ENCODE data around the gene IGF2BP2.

Gene IGF2BP2

DNA sequence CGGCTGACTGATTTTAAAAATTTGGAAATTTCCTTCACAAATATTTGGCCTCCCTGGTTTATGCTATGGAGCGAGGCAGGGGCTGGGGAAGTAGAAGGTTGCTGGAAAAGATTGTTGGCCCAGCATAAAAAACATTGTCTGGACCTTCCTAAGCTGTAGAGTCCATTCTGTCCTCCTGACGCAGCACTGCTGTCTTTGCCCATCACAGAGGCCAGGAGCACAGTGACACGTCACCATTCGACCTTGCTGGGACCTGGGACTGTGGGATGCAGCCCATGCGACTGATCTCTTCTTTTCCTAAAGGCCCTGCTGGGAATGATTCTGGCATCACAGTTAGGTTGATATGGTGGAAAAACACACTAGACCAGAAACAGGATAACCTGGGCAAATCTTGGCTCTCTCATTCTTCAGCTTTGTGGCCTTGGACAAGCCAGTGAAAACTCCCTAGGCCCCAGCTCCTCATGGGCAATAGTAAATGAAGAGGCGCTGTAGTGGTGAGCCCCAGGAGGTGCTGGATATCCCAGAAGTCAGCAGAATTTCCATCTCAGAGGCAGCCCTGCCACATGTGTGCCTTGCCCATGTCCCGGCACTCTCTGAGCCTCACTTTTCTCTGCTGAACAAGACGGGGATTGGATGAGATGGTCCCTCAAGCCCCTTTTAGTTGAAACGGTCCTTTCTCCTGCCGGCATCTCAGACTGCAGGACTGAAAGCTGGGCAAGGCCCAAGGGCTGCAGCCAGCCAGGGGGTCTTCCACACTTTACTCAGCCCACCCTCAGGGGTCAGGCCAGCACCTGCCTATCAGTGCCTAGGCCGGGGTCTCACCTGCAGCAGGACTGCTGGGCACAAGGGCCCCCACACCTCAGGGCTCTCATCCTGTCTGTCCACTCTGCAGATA lies 169.2 kb downstream of the IGF2BP2 start:
- Histone ChIP-seq H3K23ac (ENCODE audit: low read depth, low read length, poor library complexity) (no peak overlapping the region), H3K27me3 (ENCODE audit: control insufficient read depth in 3 of 3, insufficient read depth in 3 of 3, low read depth in 1 of 3, low read length in 3 of 3) (no peaks in the 10 kb centered on the region), H3K9me3 (replicated peaks in 1 of 2; ENCODE audit: control insufficient read depth in 2 of 2, insufficient read depth in 1 of 2, low read depth in 1 of 2, low read length in 2 of 2) (no peaks in the 10 kb centered on the region), H3K27ac (replicated peaks; ENCODE audit: low read length) (no peak overlapping the region), H3K9ac (ENCODE audit: low read depth, low read length, poor library complexity) (no peak overlapping the region), H2AK5ac (ENCODE audit: low read depth, low read length) (no peak overlapping the region), H3K14ac (ENCODE audit: low read length) (no peak overlapping the region), H4K91ac (ENCODE audit: low read depth, low read length, poor library complexity) (no peak overlapping the region), H3K36me3 (replicated peaks in 1 of 2; ENCODE audit: control insufficient read depth in 2 of 2, insufficient read depth in 2 of 2, low read length in 2 of 2) (peaks cover 63 to 95% of the 10 kb centered on the region in 2 donors), H4K8ac (ENCODE audit: low read depth, low read length) (no peak overlapping the region), H3K79me1 (ENCODE audit: low read depth, low read length) (no peaks in the 10 kb centered on the region), H2BK5ac (ENCODE audit: low read length) (no peak overlapping the region), H3K4me1 (ENCODE audit: control insufficient read depth in 2 of 2, insufficient read depth in 1 of 2, low read depth in 1 of 2, low read length in 2 of 2) (no peaks in the 10 kb centered on the region), H2AFZ (ENCODE audit: low read length) (no peak overlapping the region), H2BK15ac (ENCODE audit: low read length) (no peak overlapping the region), H3K4me2 (ENCODE audit: insufficient read depth, low read length, poor library complexity, severe bottlenecking) (no peak overlapping the region), H3K4me3 (ENCODE audit: low read length in 2 of 2) (no peak overlapping the region), H2BK120ac (ENCODE audit: low read depth, low read length) (no peak overlapping the region), H3K18ac (ENCODE audit: low read length) (no peak overlapping the region), H2BK12ac (ENCODE audit: low read length) (no peak overlapping the region), H3K4ac (ENCODE audit: low read length) (no peak overlapping the region)
- no CpG with 5 or more reads among the region's 12 CpGs for WGBS, 2 donors (ENCODE audit: extremely low coverage in 2 of 2, insufficient read length in 2 of 2, insufficient replicate concordance in 1 of 2)
- no peak for DNase-seq (ENCODE audit: low spot score)

DNA sequence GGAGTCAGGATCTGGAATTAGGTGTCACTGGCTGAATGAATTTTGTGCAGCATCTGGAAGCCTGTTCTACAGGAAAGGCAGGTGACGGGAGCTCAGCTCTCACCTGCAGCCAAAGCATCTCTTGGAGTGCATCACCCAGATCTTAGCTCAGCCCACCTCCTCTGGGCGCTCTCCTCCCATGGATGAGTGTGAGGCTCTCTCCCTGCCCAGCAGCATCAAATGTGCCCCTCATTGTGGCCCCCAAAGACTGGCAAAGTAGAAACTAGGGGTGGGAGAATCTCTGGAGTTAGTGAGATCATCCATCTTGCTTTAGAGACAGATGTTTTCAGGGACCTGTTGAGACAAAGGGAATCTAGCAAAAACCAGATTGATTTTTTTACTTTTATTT lies 170.1 kb downstream of the IGF2BP2 start:
- peaks cover 59 to 98% of the 10 kb centered on the region in 2 donors for H3K36me3 ChIP-seq (replicated peaks in 1 of 2; ENCODE audit: control insufficient read depth in 2 of 2, insufficient read depth in 2 of 2, low read length in 2 of 2)
- H2BK12ac ChIP-seq (ENCODE audit: low read length) = no peak overlapping the region
- no peaks in the 10 kb centered on the region for H3K79me1 ChIP-seq (ENCODE audit: low read depth, low read length)
- H3K4me1 ChIP-seq (ENCODE audit: control insufficient read depth in 2 of 2, insufficient read depth in 1 of 2, low read depth in 1 of 2, low read length in 2 of 2) = no peaks in the 10 kb centered on the region
- H3K4me2 ChIP-seq (ENCODE audit: insufficient read depth, low read length, poor library complexity, severe bottlenecking) = no peak overlapping the region
- H2BK15ac ChIP-seq (ENCODE audit: low read length) = no peak overlapping the region
- H3K14ac ChIP-seq (ENCODE audit: low read length) = no peak overlapping the region
- no peaks in the 10 kb centered on the region for H3K9me3 ChIP-seq (replicated peaks in 1 of 2; ENCODE audit: control insufficient read depth in 2 of 2, insufficient read depth in 1 of 2, low read depth in 1 of 2, low read length in 2 of 2)
- no peak overlapping the region for H3K4me3 ChIP-seq (ENCODE audit: low read length in 2 of 2)
- no peak overlapping the region for H4K8ac ChIP-seq (ENCODE audit: low read depth, low read length)
- H3K4ac ChIP-seq (ENCODE audit: low read length) = no peak overlapping the region
- no peak overlapping the region for H2AFZ ChIP-seq (ENCODE audit: low read length)
- no CpG with 5 or more reads among the region's 2 CpGs for WGBS, 2 donors (ENCODE audit: extremely low coverage in 2 of 2, insufficient read length in 2 of 2, insufficient replicate concordance in 1 of 2)
- no peak for DNase-seq (ENCODE audit: low spot score)
- H4K91ac ChIP-seq (ENCODE audit: low read depth, low read length, poor library complexity) = no peak overlapping the region
- no peak overlapping the region for H3K18ac ChIP-seq (ENCODE audit: low read length)
- no peak overlapping the region for H2BK5ac ChIP-seq (ENCODE audit: low read length)
- no peak overlapping the region for H3K27ac ChIP-seq (replicated peaks; ENCODE audit: low read length)
- H2AK5ac ChIP-seq (ENCODE audit: low read depth, low read length) = no peak overlapping the region
- no peaks in the 10 kb centered on the region for H3K27me3 ChIP-seq (ENCODE audit: control insufficient read depth in 3 of 3, insufficient read depth in 3 of 3, low read depth in 1 of 3, low read length in 3 of 3)
- no peak overlapping the region for H3K9ac ChIP-seq (ENCODE audit: low read depth, low read length, poor library complexity)
- no peak overlapping the region for H2BK120ac ChIP-seq (ENCODE audit: low read depth, low read length)
- H3K23ac ChIP-seq (ENCODE audit: low read depth, low read length, poor library complexity) = no peak overlapping the region

- Histone ChIP-seq H3K23ac (ENCODE audit: low read depth, low read length, poor library complexity) (no peak overlapping the region), H3K79me1 (ENCODE audit: low read depth, low read length) (no peaks in the 10 kb centered on the region), H3K36me3 (replicated peaks in 1 of 2; ENCODE audit: control insufficient read depth in 2 of 2, insufficient read depth in 2 of 2, low read length in 2 of 2) (peaks cover 65 to 100% of the 10 kb centered on the region in 2 donors), H2AK5ac (ENCODE audit: low read depth, low read length) (no peak overlapping the region), H3K9me3 (replicated peaks in 1 of 2; ENCODE audit: control insufficient read depth in 2 of 2, insufficient read depth in 1 of 2, low read depth in 1 of 2, low read length in 2 of 2) (no peaks in the 10 kb centered on the region), H2BK12ac (ENCODE audit: low read length) (no peak overlapping the region), H3K4me1 (ENCODE audit: control insufficient read depth in 2 of 2, insufficient read depth in 1 of 2, low read depth in 1 of 2, low read length in 2 of 2) (no peaks in the 10 kb centered on the region), H2BK120ac (ENCODE audit: low read depth, low read length) (no peak overlapping the region), H3K4me2 (ENCODE audit: insufficient read depth, low read length, poor library complexity, severe bottlenecking) (no peak overlapping the region), H3K4ac (ENCODE audit: low read length) (no peak overlapping the region), H4K8ac (ENCODE audit: low read depth, low read length) (no peak overlapping the region), H3K9ac (ENCODE audit: low read depth, low read length, poor library complexity) (no peak overlapping the region), H2AFZ (ENCODE audit: low read length) (no peak overlapping the region), H3K14ac (ENCODE audit: low read length) (no peak overlapping the region), H4K91ac (ENCODE audit: low read depth, low read length, poor library complexity) (no peak overlapping the region), H3K27me3 (ENCODE audit: control insufficient read depth in 3 of 3, insufficient read depth in 3 of 3, low read depth in 1 of 3, low read length in 3 of 3) (no peaks in the 10 kb centered on the region), H3K18ac (ENCODE audit: low read length) (no peak overlapping the region), H3K27ac (replicated peaks; ENCODE audit: low read length) (no peak overlapping the region), H3K4me3 (ENCODE audit: low read length in 2 of 2) (no peak overlapping the region), H2BK5ac (ENCODE audit: low read length) (no peak overlapping the region), H2BK15ac (ENCODE audit: low read length) (no peak overlapping the region)
- DNase-seq (ENCODE audit: low spot score) = no peak
- no CpG with 5 or more reads among the region's 12 CpGs for WGBS, 2 donors (ENCODE audit: extremely low coverage in 2 of 2, insufficient read length in 2 of 2, insufficient replicate concordance in 1 of 2)
These were observed 170.7 kb downstream of the IGF2BP2 start for GRCh38 chr3:185653949-185654757.

DNA sequence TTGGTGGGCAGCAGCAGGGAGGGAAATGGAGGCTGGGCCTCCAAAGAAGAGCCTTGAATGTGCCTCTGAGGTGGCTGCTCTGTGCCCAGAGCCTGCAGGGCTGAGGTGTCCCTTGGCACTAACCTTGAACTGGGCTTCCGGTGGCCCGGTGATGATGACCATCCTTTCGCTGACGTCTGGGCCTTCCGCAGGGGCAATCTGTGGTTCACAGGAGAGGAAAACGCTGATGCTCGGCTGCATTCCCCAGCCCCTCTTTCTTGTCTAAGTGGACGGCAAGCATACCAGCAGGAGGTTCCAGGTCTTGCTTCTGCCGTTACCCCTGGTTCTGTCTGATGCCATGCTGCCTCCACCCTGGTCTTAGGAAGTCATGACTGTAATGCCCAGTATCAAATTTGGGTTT lies 172.9 kb downstream of the IGF2BP2 start:
- H3K4ac ChIP-seq (ENCODE audit: low read length) = no peak overlapping the region
- H3K18ac ChIP-seq (ENCODE audit: low read length) = no peak overlapping the region
- H4K91ac ChIP-seq (ENCODE audit: low read depth, low read length, poor library complexity) = no peak overlapping the region
- H2BK5ac ChIP-seq (ENCODE audit: low read length) = no peak overlapping the region
- peaks cover 61 to 97% of the 10 kb centered on the region in 2 donors for H3K36me3 ChIP-seq (replicated peaks in 1 of 2; ENCODE audit: control insufficient read depth in 2 of 2, insufficient read depth in 2 of 2, low read length in 2 of 2)
- H3K27me3 ChIP-seq (ENCODE audit: control insufficient read depth in 3 of 3, insufficient read depth in 3 of 3, low read depth in 1 of 3, low read length in 3 of 3) = no peaks in the 10 kb centered on the region
- H2AK5ac ChIP-seq (ENCODE audit: low read depth, low read length) = no peak overlapping the region
- H3K4me3 ChIP-seq (ENCODE audit: low read length in 2 of 2) = no peak overlapping the region
- peaks cover 0 to 5% of the 10 kb centered on the region in 2 donors for H3K4me1 ChIP-seq (ENCODE audit: control insufficient read depth in 2 of 2, insufficient read depth in 1 of 2, low read depth in 1 of 2, low read length in 2 of 2)
- DNase-seq (ENCODE audit: low spot score) = no peak
- no CpG with 5 or more reads among the region's 9 CpGs for WGBS, 2 donors (ENCODE audit: extremely low coverage in 2 of 2, insufficient read length in 2 of 2, insufficient replicate concordance in 1 of 2)
- H3K9me3 ChIP-seq (replicated peaks in 1 of 2; ENCODE audit: control insufficient read depth in 2 of 2, insufficient read depth in 1 of 2, low read depth in 1 of 2, low read length in 2 of 2) = peaks cover 0 to 3% of the 10 kb centered on the region in 2 donors
- H4K8ac ChIP-seq (ENCODE audit: low read depth, low read length) = no peak overlapping the region
- no peak overlapping the region for H2BK15ac ChIP-seq (ENCODE audit: low read length)
- no peak overlapping the region for H3K14ac ChIP-seq (ENCODE audit: low read length)
- no peak overlapping the region for H3K23ac ChIP-seq (ENCODE audit: low read depth, low read length, poor library complexity)
- H3K4me2 ChIP-seq (ENCODE audit: insufficient read depth, low read length, poor library complexity, severe bottlenecking) = no peak overlapping the region
- H3K9ac ChIP-seq (ENCODE audit: low read depth, low read length, poor library complexity) = no peak overlapping the region
- H3K79me1 ChIP-seq (ENCODE audit: low read depth, low read length) = peaks cover 2% of the 10 kb centered on the region
- H2AFZ ChIP-seq (ENCODE audit: low read length) = no peak overlapping the region
- no peak overlapping the region for H3K27ac ChIP-seq (replicated peaks; ENCODE audit: low read length)
- no peak overlapping the region for H2BK120ac ChIP-seq (ENCODE audit: low read depth, low read length)
- H2BK12ac ChIP-seq (ENCODE audit: low read length) = no peak overlapping the region

Data from neuronal stem cell (in vitro differentiated cells).